Kasumi-1 (cell line): ENCODE data around the gene MAF.

Source experiments
- DNase-seq, 2 experiments: peaks; one replicate each; lab custom pipeline; 2025; lab: John Stamatoyannopoulos, UW

MAF gene

DNA sequence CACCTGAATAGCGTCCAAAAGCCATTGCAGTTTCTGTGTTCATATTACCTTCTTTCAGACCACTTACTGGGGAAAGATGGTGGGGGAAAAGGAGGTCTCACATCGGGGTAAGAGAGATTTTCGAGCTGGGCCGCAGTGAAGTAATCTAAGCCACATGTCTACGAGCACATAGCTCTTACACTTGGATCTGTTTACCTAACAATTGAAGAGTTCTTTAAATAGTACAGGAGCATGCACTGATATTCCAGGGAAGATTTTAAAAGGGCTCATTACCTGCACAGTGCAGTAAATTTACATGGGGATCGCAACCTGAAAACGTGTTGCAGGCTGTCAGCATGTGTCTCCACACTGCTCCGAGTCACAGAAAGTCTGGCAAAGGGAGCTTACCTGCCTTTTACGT lies 12.6 kb downstream of the MAF start:
- no peak for DNase-seq

DNA sequence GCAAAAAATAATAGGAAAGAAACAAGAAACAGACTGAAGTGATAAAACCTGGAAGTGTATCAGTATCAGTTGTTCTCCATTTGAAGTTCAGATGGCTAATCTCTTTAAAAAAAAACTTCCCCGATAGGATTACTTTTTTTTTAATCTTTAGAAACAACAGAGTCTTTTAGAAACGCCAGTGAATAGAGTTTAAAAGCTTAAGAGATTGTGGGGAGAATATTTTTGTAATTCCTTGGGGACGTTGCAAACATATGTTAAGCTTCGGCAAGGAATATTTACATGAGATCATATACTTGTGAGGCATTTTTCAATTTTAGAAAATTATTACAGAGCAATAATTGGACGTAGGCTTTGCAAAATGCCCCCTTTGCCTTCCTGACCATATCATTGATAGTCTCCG lies 13.2 kb downstream of the MAF start:
- DNase-seq, result no peak

DNA sequence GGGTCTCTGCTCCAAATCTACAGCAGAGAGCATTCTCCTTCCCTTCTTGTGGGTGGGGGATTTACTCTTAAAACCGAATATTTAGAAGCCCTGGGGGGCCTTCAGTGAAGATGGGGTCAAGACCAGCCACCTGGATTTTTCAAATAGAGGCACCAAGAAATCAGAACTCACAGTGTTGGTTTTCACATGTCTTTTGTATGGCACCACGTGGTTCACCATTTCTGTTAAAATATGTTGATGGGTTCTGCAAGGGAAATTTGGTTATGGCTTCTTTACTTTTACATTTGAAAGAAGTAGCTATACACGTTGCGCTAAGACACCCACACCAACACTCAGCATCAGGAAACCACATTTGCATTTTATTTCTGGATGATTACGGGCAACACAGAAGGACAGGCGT lies 17.7 kb downstream of the MAF start:
- no peak for DNase-seq

DNA sequence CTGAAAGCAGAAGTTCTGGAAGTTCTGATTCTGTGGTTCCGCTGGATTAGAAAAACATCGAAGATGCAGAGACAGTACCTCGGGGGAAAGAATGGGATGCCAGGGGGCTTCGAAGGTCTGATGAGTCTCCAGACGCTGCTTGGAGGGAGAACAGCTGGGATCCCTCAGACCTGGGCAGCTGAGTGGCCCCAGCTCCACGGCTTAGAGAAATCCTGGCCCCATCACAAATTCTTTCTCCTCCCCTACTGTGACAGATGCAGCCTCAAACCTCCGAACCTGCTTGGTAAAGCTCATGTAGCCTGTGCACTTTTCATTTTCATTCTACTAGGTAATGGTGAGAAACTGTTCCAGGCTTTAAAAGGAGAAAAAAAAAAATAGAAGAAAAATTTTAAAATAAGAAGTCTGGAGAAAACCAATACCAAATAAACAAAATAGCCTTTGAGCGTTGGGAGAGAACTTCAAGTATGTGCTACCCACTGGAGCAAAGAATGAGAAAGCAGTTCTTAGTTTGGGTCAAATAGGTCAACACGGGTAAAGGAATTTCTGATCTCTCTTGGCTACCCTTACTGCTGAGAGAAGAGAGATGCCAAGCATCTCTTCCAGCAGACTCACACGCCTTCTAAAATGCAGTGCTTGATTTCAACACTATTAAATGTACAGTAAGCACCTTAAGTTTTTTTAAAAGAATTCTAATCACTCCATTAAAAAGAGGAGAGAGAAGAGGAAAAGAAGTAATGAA lies 19.9 kb downstream of the MAF start:
- DNase-seq, result no peak

DNA sequence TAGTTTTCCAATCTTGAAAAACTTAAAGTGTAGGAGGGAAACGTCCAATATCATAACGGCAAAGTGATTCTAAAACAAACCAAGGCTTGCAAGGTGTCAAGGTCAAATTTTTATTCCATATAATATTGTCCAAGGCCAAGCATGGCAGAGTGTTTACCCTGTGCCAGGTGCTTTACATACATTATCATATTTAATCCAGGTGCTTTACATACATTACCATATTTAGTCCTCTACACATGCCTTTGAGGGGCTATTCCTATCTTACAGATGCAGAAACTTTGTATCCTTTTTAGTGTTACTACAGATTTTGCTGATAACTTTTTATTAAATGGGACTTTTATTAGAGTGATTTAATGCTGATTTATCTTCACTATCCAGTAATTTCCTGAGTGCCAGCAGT lies 23.9 kb downstream of the MAF start:
- no peak for DNase-seq

DNA sequence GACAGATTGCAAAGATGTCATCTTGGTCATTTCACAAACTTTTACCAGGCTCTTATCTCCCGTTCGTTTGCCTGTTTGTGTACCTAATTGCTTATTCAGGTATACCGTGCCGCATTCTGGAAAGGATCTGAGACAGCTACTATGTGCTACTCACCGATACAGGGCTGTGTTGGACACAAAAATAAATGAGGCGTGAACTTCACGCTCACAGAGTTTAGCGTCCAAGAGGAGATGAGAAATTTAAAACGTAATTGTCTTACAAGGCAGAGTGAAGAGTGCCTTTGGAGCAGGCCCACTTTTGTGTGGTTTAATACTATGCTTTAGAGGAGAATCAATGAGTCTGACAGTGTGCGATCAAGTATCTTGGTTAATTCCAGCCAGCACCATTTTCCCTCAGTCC lies 26.7 kb downstream of the MAF start:
- DNase-seq, result no peak

DNA sequence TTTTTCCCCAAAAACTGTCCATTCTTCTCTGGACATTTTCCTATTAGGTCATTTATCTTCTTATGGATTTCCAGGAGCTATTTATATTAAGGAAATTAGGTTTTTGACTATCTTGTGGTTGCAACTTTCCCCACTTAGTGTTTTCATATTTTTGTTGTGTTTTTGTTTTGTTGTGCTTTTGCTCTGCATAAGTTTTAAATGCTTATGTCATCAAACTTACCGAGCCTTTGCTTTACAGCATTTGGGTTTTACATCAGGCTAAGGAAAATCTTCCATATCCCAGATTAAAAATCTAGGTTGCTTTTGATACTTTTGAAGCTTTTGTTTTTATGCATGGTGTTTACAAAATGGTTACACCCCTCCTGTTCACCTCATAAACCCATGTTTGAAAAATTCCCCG lies 27.5 kb downstream of the MAF start:
- no peak for DNase-seq

DNA sequence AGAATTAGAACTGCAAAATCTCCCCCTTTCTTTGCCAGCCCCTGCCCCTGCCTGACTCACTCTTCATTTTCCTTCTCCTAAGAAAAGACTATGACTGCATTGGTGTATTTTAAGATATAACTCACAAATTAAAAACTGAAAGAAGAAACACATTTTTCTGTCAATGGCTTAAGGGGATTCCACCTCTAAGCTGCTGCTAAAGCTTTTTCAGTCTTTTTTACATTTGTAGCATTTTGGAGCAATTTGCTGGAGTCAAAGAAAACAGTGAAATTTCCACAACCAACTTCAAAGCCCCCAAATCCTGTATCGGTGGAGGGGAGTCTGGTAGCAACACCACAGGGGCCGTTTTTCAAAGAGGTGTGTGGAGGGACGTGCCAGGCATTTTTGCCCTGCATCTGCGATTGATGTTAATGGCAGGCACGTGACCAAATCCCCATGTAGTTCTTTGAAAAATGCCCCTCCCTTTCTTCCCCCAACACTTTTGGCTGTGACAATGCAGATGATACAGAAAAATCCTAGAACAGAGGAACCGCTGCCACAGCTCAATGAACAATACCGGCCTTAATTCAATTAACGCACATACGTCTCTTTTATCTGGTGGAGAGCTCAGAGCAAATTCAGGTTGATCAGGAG lies 28.5 kb downstream of the MAF start:
- DNase-seq, result no peak

GRCh38 chr16:79571065-79571902 lies 29.3 kb downstream of the MAF start:
- no peak for DNase-seq

- DNase-seq, result no peak
Measured at GRCh38 chr16:79564671-79565107, 35.8 kb downstream of the MAF start.

DNA sequence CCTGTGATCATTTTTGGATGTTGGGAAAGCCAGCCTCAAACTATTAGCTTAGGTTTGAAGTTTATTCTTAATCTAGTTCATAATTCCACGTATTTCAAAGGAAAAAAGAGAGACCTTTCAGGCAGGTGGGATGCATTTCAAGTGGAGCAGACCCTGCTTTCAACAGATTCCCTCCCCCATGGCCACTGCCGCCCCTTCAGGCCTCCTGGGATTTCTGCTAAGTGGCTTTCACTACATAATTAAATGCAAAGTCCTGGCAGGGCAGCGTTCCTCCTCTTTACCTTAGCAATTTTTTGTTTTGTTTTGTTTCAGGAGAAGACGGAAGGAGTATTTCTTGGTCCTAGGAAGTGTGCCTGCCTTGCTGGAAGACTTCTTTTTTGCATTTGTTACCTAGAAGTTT lies 36.6 kb downstream of the MAF start:
- DNase-seq, result no peak

DNA sequence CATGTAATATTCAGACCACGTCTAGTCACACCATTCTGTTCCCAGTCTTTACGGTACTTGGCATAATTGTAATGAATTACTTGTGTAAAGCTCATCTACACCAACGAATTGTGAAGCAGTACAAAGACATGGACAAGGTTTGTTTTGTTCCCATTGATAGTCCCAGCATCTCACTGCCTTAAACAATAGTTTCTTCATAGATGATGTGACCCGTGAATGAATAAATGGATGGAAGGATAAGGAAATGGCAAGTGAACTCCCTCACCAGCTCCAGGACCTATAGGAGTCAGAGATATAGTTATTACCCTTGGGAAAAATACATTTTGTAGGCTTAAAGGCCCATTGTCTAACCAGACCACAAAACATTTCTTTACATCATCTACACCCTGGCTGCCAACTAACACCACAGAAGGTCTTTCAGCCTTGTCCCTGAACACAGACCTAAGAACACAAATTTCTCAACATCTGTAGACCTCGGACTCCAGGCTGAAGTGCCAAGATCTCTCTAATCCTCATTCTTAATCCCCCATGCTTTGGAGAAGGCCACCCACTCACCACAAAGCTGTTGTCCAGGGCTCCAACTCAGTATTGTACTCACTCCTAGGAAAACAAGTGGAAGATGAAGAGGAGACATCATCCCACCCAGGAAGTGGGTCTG lies 38.2 kb downstream of the MAF start:
- no peak for DNase-seq

GRCh38 chr16:79561729-79562128 lies 38.8 kb downstream of the MAF start:
- DNase-seq, result no peak

- no peak for DNase-seq
Measured at GRCh38 chr16:79560923-79561322, 39.6 kb downstream of the MAF start.

DNA sequence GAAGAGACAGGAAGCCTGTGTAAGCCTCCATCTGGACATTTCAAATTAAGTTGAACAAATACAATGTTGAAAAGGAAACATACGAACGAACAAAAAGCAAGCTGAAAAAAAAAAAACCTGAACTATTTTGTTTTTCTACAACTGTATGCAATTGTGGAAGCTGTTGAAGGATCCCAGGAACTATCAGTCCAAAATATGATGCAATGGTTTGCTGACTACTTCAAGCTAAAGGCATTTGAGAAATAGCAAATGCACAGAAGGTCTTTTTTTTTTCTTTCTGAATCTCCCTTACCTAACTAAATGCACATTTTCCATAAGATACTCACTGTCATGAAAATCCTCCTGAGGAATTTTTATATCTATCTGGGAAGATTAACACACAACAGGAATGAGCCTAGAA lies 40.2 kb downstream of the MAF start:
- no peak for DNase-seq

DNA sequence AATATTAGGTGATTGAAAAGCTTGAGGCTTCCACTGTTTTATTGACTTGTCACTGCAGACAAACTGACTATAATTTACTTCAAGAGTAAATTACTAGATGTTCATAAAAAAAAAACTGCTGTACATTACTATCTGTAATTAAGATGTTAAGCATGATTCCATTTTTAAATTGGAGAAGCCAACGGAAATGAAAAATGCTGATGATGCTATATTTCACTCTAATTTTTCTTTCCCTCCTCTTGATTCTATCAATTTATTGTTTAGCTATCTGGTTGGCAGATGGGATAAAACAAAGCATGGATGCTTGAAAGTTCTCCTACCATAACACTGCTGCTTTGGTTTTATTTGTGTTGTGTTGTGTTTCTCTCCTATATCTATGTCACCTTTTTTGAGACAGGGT lies 41.0 kb downstream of the MAF start:
- DNase-seq, result no peak

DNA sequence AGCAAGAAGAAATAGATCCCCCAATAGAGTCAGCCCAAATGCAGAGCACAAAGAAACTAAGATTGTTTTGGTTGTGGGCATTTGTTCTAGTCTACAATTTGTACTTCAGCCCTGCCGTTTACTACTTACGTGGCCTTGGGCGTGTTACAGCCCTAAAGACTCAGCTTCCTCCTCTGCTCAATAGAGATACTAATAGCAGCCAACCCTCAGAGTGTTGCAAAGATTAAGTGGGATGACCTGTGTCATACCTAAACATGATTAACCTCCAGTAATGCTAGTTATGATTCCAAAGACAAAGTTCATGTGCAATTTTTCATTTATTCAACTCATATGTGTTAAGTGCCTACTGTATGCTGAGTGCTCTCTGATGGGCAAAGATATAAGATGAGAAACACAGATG lies 43.1 kb downstream of the MAF start:
- DNase-seq, result no peak

- DNase-seq, result no peak
Measured at GRCh38 chr16:79554912-79555311, 45.6 kb downstream of the MAF start.

GRCh38 chr16:79550373-79550772 lies 50.2 kb downstream of the MAF start:
- DNase-seq, result no peak

- no peak for DNase-seq
Measured at GRCh38 chr16:79547085-79547484, 53.5 kb downstream of the MAF start.
